GM12801 (cell line): ENCODE results near the gene SFTPA1.

Experiments
- TF ChIP-seq, protein P1 (sequence below): IDR thresholded peaks from one replicate; pipeline ENCODE4 v1.5.1; 2011; ENCODE audit warnings: control low read depth; ENCODE audit not compliant: insufficient read length; ENCODE audit errors: extremely low read depth

Gene SFTPA1

DNA sequence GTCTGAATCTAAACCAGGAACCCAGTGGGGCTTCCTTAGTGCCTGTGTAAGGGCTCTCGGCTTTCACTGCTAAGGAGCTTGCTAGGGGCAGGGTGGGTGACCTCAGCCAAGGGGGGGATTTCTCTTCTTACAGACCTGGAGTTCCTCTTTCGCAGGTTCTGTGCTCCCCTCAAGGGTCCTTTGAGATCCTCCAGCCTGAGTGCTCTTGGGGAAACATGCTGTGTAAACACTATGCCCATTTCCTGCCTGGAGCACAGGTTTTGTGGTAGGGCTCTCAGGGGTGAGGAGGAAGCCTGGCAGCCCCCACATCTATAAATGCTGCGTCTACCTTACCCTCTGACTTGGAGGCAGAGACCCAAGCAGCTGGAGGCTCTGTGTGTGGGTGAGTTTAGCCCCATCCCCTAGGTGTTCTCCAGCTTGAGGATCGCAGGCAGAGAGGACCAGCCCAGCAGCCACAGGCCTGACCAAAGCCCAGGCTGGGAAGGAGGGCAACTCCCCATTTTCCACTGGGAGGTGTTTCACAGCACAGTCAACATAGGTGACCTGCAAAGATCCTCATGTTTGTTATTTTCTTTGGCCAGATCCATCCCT is at the start of gene SFTPA1:
TSS of gene SFTPA1 (plus strand) at position 339 of the 591 bp plus-strand sequence. CDS start 887 bp downstream, outside the sequence.
- TF ChIP-seq, protein P1, sequence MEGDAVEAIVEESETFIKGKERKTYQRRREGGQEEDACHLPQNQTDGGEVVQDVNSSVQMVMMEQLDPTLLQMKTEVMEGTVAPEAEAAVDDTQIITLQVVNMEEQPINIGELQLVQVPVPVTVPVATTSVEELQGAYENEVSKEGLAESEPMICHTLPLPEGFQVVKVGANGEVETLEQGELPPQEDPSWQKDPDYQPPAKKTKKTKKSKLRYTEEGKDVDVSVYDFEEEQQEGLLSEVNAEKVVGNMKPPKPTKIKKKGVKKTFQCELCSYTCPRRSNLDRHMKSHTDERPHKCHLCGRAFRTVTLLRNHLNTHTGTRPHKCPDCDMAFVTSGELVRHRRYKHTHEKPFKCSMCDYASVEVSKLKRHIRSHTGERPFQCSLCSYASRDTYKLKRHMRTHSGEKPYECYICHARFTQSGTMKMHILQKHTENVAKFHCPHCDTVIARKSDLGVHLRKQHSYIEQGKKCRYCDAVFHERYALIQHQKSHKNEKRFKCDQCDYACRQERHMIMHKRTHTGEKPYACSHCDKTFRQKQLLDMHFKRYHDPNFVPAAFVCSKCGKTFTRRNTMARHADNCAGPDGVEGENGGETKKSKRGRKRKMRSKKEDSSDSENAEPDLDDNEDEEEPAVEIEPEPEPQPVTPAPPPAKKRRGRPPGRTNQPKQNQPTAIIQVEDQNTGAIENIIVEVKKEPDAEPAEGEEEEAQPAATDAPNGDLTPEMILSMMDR, result no peak

DNA sequence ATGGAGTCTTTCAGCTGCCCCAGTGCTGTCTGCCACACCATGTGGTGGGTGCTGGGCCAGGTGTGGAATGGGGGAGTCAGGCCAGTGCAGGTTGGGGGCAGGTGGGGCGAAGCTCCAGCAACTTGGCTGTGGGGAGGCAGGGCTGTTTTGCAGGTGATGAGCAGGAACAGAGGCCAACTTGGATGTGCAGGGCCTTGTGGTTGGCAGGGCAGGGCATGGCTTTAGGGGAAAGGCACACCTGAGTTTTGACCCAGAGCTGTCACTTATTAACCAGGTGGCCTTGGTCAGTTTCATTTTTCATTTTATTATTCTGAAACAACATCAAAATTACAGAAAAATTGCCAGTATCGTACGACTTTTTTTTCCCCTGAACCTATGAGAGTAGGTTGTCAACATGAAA is 49.5 kb upstream of the SFTPA1 start:
- TF ChIP-seq, protein P1, result no peak

DNA sequence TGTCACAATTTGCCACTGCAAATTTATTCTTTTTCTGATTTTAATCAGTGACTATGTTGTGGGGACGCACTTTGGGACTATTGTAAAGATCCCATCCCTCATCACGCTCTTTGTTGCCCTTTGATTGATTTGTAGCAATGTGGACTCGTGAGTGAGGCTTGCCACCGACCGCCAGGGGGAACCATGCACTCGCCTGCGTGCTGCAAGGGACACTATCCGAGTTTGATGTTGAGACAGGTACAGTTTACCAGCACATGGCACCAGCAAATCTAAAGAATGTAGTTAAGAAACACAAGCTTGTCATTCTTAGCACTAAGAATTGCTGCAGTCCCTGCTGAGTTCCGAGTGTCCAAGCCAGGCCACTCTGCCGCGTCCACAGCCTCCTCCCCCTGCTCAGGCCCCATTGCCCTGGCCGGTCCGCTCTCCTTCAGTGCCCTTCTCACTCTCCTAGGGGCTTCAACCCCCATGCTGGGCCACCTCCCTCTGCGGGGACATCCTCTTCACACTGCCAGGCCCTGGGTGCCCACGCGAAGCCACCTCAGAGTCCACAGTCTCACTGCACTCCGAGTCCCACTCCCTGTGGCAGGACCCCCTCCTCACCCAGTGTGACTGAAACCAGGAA is 48.5 kb upstream of the SFTPA1 start:
- TF ChIP-seq, protein P1, result no peak

DNA sequence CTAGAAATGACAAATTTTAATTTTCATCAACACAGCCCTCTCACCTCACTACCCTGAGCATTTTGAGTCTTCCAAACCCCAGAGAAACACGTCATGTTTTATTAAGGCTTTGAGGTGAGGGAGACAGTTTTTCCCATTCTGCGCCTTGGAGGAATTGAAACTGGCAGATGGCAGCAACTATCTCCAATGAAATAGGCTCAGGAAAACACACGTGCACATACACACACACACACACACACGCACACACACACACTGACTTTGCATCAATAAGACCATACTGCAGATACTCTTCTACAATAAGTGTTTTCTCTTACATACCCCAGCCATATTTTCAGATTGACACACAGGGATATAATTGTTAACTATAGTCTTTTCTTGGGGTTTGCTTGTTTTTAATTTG is 47.3 kb upstream of the SFTPA1 start:
- TF ChIP-seq, protein P1, result no peak

GRCh38 chr10:79579361-79579760 is 31.4 kb upstream of the SFTPA1 start:
- TF ChIP-seq, protein P1, result no peak

DNA sequence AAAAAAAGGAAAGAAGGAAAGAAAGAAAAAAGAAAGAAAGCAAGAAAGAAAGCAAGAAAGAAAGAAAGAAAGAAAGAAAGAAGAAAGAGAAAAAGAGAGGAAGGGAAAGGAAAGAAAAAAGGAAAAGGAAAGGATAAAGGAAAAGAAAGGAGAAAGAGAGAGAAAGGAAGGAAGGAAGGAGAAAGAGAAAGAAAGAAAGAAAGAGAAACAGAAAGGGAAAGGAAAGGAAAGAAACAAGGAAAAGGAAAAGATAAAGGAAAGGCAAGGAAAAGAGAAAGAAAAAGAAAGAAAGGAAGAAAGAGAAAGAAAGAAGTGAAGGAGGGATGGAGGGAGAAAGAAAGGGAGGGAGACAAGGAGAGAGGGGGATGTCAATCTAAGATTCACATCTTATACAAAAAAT is 29.7 kb upstream of the SFTPA1 start:
- TF ChIP-seq, protein P1, result no peak

DNA sequence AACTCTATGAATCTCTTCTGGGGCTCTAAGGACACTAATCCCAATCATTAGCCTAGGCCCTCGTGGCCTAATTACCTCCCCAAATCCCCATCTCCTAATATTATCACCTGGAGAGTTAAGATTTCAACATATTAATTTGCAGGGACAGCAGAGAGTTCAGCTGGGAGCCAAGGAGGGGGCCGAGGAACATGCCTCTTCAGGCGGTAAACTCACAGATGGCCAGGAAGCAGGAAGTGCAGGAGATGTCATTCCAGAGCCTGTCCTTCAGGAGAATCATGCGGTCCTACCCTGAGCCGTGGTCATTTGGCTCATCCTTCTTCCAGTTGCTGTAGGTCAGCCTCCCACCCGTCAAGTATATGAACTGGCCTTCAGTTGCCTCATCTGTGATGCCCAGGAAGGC is 28.6 kb upstream of the SFTPA1 start:
- TF ChIP-seq, protein P1, result no peak
